IMR-90 (cell line): ENCODE measurements around the gene HMG20B. TPM values are rescaled to one million over a fixed set of nuclear protein-coding genes. Genes with fewer than 3 reads are reported as not detected.

Experiments
- ATAC-seq: fragments of 200-7000 bp; cut with Tn5 transposase; 2 replicates; pipeline ENCODE4 v1.9.1; 2020; ENCODE audit warnings: low read depth, mild to moderate bottlenecking, moderate library complexity
- BruUV-seq: library from RNA; stranded (reverse); fragments of 400-500 nt; replicated peaks from 2 replicates; lab custom pipeline; 2021; lab: Mats Ljungman, UMichigan
- CTCF ChIA-PET: fragments of 300-600 bp; formaldehyde crosslinking; extraction: SDS; loops from one replicate; lab custom pipeline; 2021; ENCODE audit warnings: antibody characterized with exemption; lab: Yijun Ruan, JAX
- POLR2A ChIA-PET: fragments of 300-600 bp; sonication (Branson Sonifier 250); formaldehyde crosslinking; loops from one replicate; lab custom pipeline; 2022; ENCODE audit warnings: antibody characterized with exemption; ENCODE audit not compliant: unreplicated experiment; lab: Charles Lee
- DNase-seq: peaks from one replicate; pipeline ENCODE4 v3.0.0; 2013
- H2AFZ ChIP-seq: replicated peaks from 2 replicates; pipeline ENCODE3; 2013; ENCODE audit warnings: low read length, mild to moderate bottlenecking; ENCODE audit not compliant: poor library complexity
- H2AK5ac ChIP-seq: 2 replicates; pipeline ENCODE4 v1.6.1; 2013; ENCODE audit warnings: low read depth, low read length, inconsistent platforms
- H2AK9ac ChIP-seq: replicated peaks from 2 replicates; pipeline ENCODE3; 2013; ENCODE audit warnings: mild to moderate bottlenecking, low read depth, low read length, moderate library complexity; ENCODE audit not compliant: poor library complexity
- H2BK120ac ChIP-seq: 2 replicates; pipeline ENCODE4 v1.6.1; 2013; ENCODE audit warnings: low read depth, low read length, inconsistent platforms
- H2BK15ac ChIP-seq: 3 replicates; pipeline ENCODE4 v1.6.1; 2013; ENCODE audit warnings: low read depth, low read length, inconsistent platforms
- H2BK20ac ChIP-seq: 2 replicates; pipeline ENCODE4 v1.6.1; 2013; ENCODE audit warnings: low read depth, mild to moderate bottlenecking, inconsistent platforms, low read length, moderate library complexity
- H2BK5ac ChIP-seq: 2 replicates; pipeline ENCODE4 v1.6.1; 2013; ENCODE audit warnings: mild to moderate bottlenecking, low read depth, low read length, inconsistent platforms; ENCODE audit not compliant: poor library complexity, severe bottlenecking
- H3K14ac ChIP-seq: replicated peaks from 2 replicates; pipeline ENCODE4 v1.6.1; 2013; ENCODE audit warnings: low read depth, low read length, inconsistent platforms
- H3K18ac ChIP-seq: 2 replicates; pipeline ENCODE4 v1.6.1; 2013; ENCODE audit warnings: low read depth, low read length, control low read depth
- H3K23ac ChIP-seq: 2 replicates; pipeline ENCODE4 v1.6.1; 2013; ENCODE audit warnings: low read depth, low read length, inconsistent platforms
- H3K27ac ChIP-seq: 2 replicates; pipeline ENCODE4 v1.5.1; 2013; ENCODE audit warnings: mild to moderate bottlenecking, control low read depth, low read length; ENCODE audit not compliant: insufficient read depth
- H3K27me3 ChIP-seq: 2 replicates; pipeline ENCODE4 v1.6.1; 2013; ENCODE audit warnings: low read length; ENCODE audit not compliant: control insufficient read depth, insufficient read depth
- H3K36me3 ChIP-seq: 2 replicates; pipeline ENCODE4 v1.6.1; 2013; ENCODE audit warnings: low read length, mixed read lengths; ENCODE audit not compliant: control insufficient read depth, insufficient read depth
- H3K4ac ChIP-seq: 2 replicates; pipeline ENCODE4 v1.6.1; 2013; ENCODE audit warnings: low read depth, low read length, inconsistent platforms
- H3K4me1 ChIP-seq: 2 replicates; pipeline ENCODE4 v1.6.1; 2013; ENCODE audit warnings: low read length, mixed read lengths; ENCODE audit not compliant: control insufficient read depth, insufficient read depth
- H3K4me2 ChIP-seq: 2 replicates; pipeline ENCODE4 v1.6.1; 2013; ENCODE audit warnings: low read depth, mild to moderate bottlenecking, control low read depth, low read length, moderate library complexity
- H3K4me3 ChIP-seq: 2 replicates; pipeline ENCODE4 v1.5.1; 2013; ENCODE audit warnings: low read depth, mild to moderate bottlenecking, control low read depth, low read length, moderate library complexity; ENCODE audit not compliant: insufficient read depth
- H3K56ac ChIP-seq: 2 replicates; pipeline ENCODE4 v1.6.1; 2013; ENCODE audit warnings: low read length, inconsistent platforms; ENCODE audit not compliant: insufficient read depth; ENCODE audit errors: extremely low read depth
- H3K79me1 ChIP-seq, 2 experiments: 2 replicates each; pipeline ENCODE4 v1.6.1; 2013; ENCODE audit warnings: low read length in 2 of 2, inconsistent platforms in 1 of 2, low read depth in 1 of 2
- H3K9ac ChIP-seq: 2 replicates; pipeline ENCODE4 v1.6.1; 2013; ENCODE audit warnings: low read depth, low read length, control low read depth
- H3K9me1 ChIP-seq: 2 replicates; pipeline ENCODE4 v1.6.1; 2013; ENCODE audit warnings: low read length, inconsistent platforms; ENCODE audit not compliant: insufficient read depth
- H3K9me3 ChIP-seq: 2 replicates; pipeline ENCODE4 v1.6.1; 2013; ENCODE audit warnings: low read length; ENCODE audit not compliant: control insufficient read depth, insufficient read depth
- H4K20me1 ChIP-seq: 2 replicates; pipeline ENCODE4 v1.6.1; 2013; ENCODE audit warnings: low read length, inconsistent platforms; ENCODE audit not compliant: insufficient read depth
- H4K5ac ChIP-seq: 2 replicates; pipeline ENCODE4 v1.6.1; 2013; ENCODE audit warnings: mild to moderate bottlenecking, low read depth, low read length, control low read depth
- H4K8ac ChIP-seq, 2 experiments: 2 replicates each; pipeline ENCODE4 v1.6.1; 2013; ENCODE audit warnings: low read depth in 2 of 2, low read length in 2 of 2, control low read depth in 1 of 2, inconsistent platforms in 1 of 2
- H4K91ac ChIP-seq: 2 replicates; pipeline ENCODE4 v1.6.1; 2013; ENCODE audit warnings: low read depth, low read length, inconsistent platforms; ENCODE audit not compliant: insufficient read depth
- BHLHE40 ChIP-seq: fragments of 150-350 bp; IDR thresholded peaks from 2 replicates; pipeline ENCODE4 v1.6.1; 2016; ENCODE audit warnings: mild to moderate bottlenecking, low read depth, low read length
- CEBPB ChIP-seq: IDR thresholded peaks from 2 replicates; pipeline ENCODE4 v1.6.1; 2012; ENCODE audit warnings: low read depth, low read length, improper control_type of control experiment
- CHD1 ChIP-seq: IDR thresholded peaks from 2 replicates; pipeline ENCODE4 v1.6.1; 2012; ENCODE audit warnings: low read depth, low read length, improper control_type of control experiment
- ELK1 ChIP-seq: fragments of 150-350 bp; IDR thresholded peaks from 2 replicates; pipeline ENCODE4 v1.6.1; 2016; ENCODE audit warnings: low read depth, mild to moderate bottlenecking, low read length, moderate library complexity, borderline replicate concordance
- FOS ChIP-seq: fragments of 150-350 bp; IDR thresholded peaks from 2 replicates; pipeline ENCODE4 v1.6.1; 2016; ENCODE audit warnings: low read depth, low read length
- MAFK ChIP-seq: IDR thresholded peaks from 2 replicates; pipeline ENCODE4 v1.6.1; 2012; ENCODE audit warnings: low read depth, low read length, improper control_type of control experiment
- MAZ ChIP-seq: IDR thresholded peaks from 2 replicates; pipeline ENCODE4 v1.6.1; 2012; ENCODE audit warnings: low read depth, mild to moderate bottlenecking, low read length, improper control_type of control experiment, moderate library complexity, borderline replicate concordance
- MXI1 ChIP-seq: IDR thresholded peaks from 2 replicates; pipeline ENCODE4 v1.6.1; 2012; ENCODE audit warnings: low read depth, mild to moderate bottlenecking, low read length, moderate library complexity, borderline replicate concordance
- NFE2L2 ChIP-seq: fragments of 150-350 bp; IDR thresholded peaks from 2 replicates; pipeline ENCODE4 v1.6.1; 2016; ENCODE audit warnings: low read depth, mild to moderate bottlenecking, low read length
- POLR2A ChIP-seq: IDR thresholded peaks from 2 replicates; pipeline ENCODE4 v1.6.1; 2012; ENCODE audit warnings: mild to moderate bottlenecking, low read depth, low read length
- RFX5 ChIP-seq: IDR thresholded peaks from 2 replicates; pipeline ENCODE4 v1.8.0; 2012; ENCODE audit warnings: low read depth, mild to moderate bottlenecking, low read length, moderate library complexity
- SMC3 ChIP-seq: fragments of 150-350 bp; IDR thresholded peaks from 2 replicates; pipeline ENCODE4 v1.6.1; 2016; ENCODE audit warnings: low read depth, mild to moderate bottlenecking, antibody characterized with exemption, low read length, moderate library complexity
- WGBS, 2 experiments: methylation state at CpG; one replicate each; pipeline versions ENCODE4 v1.1.5 to v1.1.7; 2013; ENCODE audit warnings: missing lambda C conversion rate in 2 of 2; ENCODE audit not compliant: insufficient read length in 1 of 2; ENCODE audit errors: extremely low coverage in 2 of 2; 5-methylcytosine and 5-hydroxymethylcytosine counted together
- dilution Hi-C: fragments of 300-500 bp; cut with HindIII; formaldehyde crosslinking; loops from one replicate; pipeline ENCODE4 v1.14.3; 2018; ENCODE audit warnings: low sequenced_read_pairs; ENCODE audit not compliant: unreplicated experiment
- in situ Hi-C: fragments of 300-500 bp; cut with MboI; formaldehyde crosslinking; loops from 3 replicates; pipeline ENCODE4 v1.14.3; 2019; ENCODE audit warnings: low sequenced_read_pairs, inconsistent platforms, mixed read lengths
- intact Hi-C: fragments of 100-400 bp; cut with micrococcal nuclease; formaldehyde crosslinking; loops from 2 replicates; pipeline ENCODE4 v1.10.0; 2022
- polyA plus RNA-seq, 3 experiments: library from polyadenylated mRNA; depleted of rRNA; stranded (reverse); fragments of >200 nt; gene quantifications; 2 replicates each; pipeline ENCODE4 v1.2.3, GENCODE V29; 2012; ENCODE audit warnings: low replicate concordance in 1 of 3
- total RNA-seq: library from RNA; depleted of rRNA; stranded (reverse); fragments of >200 nt; gene quantifications from 2 replicates; pipeline ENCODE4 v1.2.3, GENCODE V29; 2012
- TF ChIP-seq, protein P1 (sequence below): conservative IDR thresholded peaks from 2 replicates; pipeline ENCODE4 v1.5.1; 2012; ENCODE audit warnings: mild to moderate bottlenecking, low read depth, low read length, improper control_type of control experiment

HMG20B gene
- total and polyA plus RNA-seq, 2 of the 4 experiments (the other 2 are of a cell fraction) = 57.5 to 63.8 TPM

GRCh38 chr19:3535563-3535965, 37.2 kb upstream of the HMG20B start:
- H3K9me3 ChIP-seq = no peaks in the 10 kb centered on the region
- peaks cover 58% of the 10 kb centered on the region for H3K36me3 ChIP-seq
- H4K5ac ChIP-seq = no peak overlapping the region
- intact Hi-C loops = no loop called here
- no peak overlapping the region for H2BK120ac ChIP-seq
- no peak overlapping the region for H2AK5ac ChIP-seq
- ChIA-PET POLR2A (no interaction called here), CTCF (no interaction called here)
- TF ChIP-seq, protein P1, sequence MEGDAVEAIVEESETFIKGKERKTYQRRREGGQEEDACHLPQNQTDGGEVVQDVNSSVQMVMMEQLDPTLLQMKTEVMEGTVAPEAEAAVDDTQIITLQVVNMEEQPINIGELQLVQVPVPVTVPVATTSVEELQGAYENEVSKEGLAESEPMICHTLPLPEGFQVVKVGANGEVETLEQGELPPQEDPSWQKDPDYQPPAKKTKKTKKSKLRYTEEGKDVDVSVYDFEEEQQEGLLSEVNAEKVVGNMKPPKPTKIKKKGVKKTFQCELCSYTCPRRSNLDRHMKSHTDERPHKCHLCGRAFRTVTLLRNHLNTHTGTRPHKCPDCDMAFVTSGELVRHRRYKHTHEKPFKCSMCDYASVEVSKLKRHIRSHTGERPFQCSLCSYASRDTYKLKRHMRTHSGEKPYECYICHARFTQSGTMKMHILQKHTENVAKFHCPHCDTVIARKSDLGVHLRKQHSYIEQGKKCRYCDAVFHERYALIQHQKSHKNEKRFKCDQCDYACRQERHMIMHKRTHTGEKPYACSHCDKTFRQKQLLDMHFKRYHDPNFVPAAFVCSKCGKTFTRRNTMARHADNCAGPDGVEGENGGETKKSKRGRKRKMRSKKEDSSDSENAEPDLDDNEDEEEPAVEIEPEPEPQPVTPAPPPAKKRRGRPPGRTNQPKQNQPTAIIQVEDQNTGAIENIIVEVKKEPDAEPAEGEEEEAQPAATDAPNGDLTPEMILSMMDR = no peak
- no peak for TF ChIP-seq SMC3
- TF ChIP-seq BHLHE40 = no peak
- TF ChIP-seq FOS = no peak
- TF ChIP-seq NFE2L2 = no peak
- no peak for TF ChIP-seq MAFK
- no peak for TF ChIP-seq POLR2A
- TF ChIP-seq ELK1 = no peak
- no peak for TF ChIP-seq CHD1
- no peak for TF ChIP-seq RFX5
- no peak for TF ChIP-seq MAZ
- TF ChIP-seq CEBPB = no peak
- no peak for TF ChIP-seq MXI1
- H3K27ac ChIP-seq = no peak overlapping the region
- no TSS peak for BruUV-seq
- H3K4ac ChIP-seq = no peak overlapping the region
- H2AFZ ChIP-seq = no peak overlapping the region
- no peak overlapping the region for H4K8ac ChIP-seq
- H3K27me3 ChIP-seq = no peaks in the 10 kb centered on the region
- H3K4me1 ChIP-seq = no peaks in the 10 kb centered on the region
- H2BK15ac ChIP-seq = no peak overlapping the region
- H4K91ac ChIP-seq = no peak overlapping the region
- no peak overlapping the region for H2BK5ac ChIP-seq
- no peak for ATAC-seq
- dilution Hi-C loops = no loop called here
- WGBS, 2 experiments = 94% methylated on average over 7 of the region's 14 CpGs; no CpG with 5 or more reads in 1 of the 2 experiments
- no peak overlapping the region for H2BK20ac ChIP-seq
- H3K4me2 ChIP-seq = no peak overlapping the region
- H3K56ac ChIP-seq = no peak overlapping the region
- no peak overlapping the region for H3K14ac ChIP-seq
- no peak overlapping the region for H3K9ac ChIP-seq
- peaks cover 30% of the 10 kb centered on the region for H4K20me1 ChIP-seq
- H3K79me1 ChIP-seq = peaks cover 9 to 31% of the 10 kb centered on the region in 2 experiments; a peak in 3 of 4 replicates
- in situ Hi-C loops = no loop called here
- no peak for DNase-seq
- no peak overlapping the region for H2AK9ac ChIP-seq
- no peak overlapping the region for H3K23ac ChIP-seq
- no peak overlapping the region for H3K18ac ChIP-seq
- H3K9me1 ChIP-seq = 0 out of 2 replicates have a peak, but pooled peaks cover under 1% of the 10 kb centered on the region
- H3K4me3 ChIP-seq = no peak overlapping the region
